K562 treated with DMSO at 1 percent for 4 hours (cell line): ENCODE measurements around the gene TFB1M. TPM values are rescaled to one million over a fixed set of nuclear protein-coding genes. Genes with fewer than 3 reads are reported as not detected.

Source experiments
- total RNA-seq: library from RNA; unstranded; fragments of 300-600 nt; gene quantifications from 2 replicates; pipeline ENCODE4 v1.2.3, GENCODE V29; 2022; ENCODE audit not compliant: insufficient read depth

TFB1M gene
- total RNA-seq: 11.0 and 11.2 TPM in 2 replicates

GRCh38 chr6:155314092-155314772 lies at the start of gene TFB1M:
Gene TFB1M (minus strand): TSS chr6:155314484. CDS start chr6:155314428, 56 bp downstream.

GRCh38 chr6:155263373-155264063 lies 50.8 kb downstream of the TFB1M start, which contains the start of gene CLDN20:
Gene CLDN20 (plus strand): TSS chr6:155264013. CDS start chr6:155275720, 11,707 bp downstream.

Other genes starting within 250 kb of the TFB1M start
- not detected in 2 replicates for gene CLDN20, start 50.5 kb downstream of the TFB1M start, total RNA-seq
- gene NOX3, start 141.4 kb upstream of the TFB1M start, total RNA-seq: not detected in 2 replicates